Measurements from ENCODE around the gene MYCT1.

- TF ChIP-seq CTCF (IDR thresholded peaks at IDR 0.05) (no peak), EZH2 (IDR thresholded peaks at IDR 0.05; ENCODE audit: borderline replicate concordance, insufficient read depth, low read depth, low read length, poor library complexity, severe bottlenecking) (no peak)
Observed at GRCh38 chr6:152746172-152746553, 48.5 kb downstream of the MYCT1 start.
